ENCODE measurements around the gene CDKN2B. TPM values are rescaled to one million over a fixed set of nuclear protein-coding genes. Genes with fewer than 3 reads are reported as not detected.

Gene CDKN2B
- total and polyA plus RNA-seq, 12 donors, result 1.1 to 5.2 (median 2.0) TPM

DNA sequence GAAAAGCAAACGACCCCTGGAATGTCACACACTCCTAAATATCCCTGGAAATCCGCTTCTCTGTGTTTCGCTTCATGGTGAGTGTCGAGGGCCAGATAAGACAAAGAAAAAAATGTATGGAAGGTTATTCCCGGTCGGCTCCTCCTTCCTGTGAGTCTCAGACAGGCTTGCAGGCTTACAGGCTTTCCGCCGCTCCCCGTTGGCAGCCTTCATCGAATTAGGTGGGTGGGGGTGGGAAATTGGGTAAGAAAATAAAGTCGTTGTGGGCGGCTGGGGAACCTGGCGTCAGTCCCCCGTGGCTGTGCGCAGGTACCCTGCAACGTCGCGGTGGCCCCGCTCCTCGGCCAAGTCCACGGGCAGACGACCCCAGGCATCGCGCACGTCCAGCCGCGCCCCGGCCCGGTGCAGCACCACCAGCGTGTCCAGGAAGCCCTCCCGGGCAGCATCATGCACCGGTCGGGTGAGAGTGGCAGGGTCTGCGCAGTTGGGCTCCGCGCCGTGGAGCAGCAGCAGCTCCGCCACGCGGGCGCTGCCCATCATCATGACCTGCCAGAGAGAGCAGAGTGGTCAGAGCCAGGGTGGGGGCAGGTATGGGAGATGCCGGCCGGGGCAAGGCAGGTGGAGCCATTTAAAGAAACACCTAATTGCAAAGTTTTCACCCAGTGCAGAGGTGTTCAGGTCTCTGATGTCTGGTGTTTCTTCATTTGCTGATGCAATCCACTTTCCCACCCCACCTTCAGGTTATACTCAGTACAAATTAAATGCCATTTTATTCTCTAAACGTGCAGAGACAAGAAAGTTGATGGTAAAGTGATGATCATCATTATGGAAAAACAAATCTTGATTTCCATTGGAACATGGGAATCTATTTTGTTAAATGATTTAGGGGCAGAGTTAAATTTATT, 3.2 kb downstream of the CDKN2B start:
- Histone ChIP-seq H3K4me3 (no peak overlapping the region), H3K27me3 (peaks cover 0 to 84% (median 56%) of the 10 kb centered on the region in 7 donors), H3K4me1 (peaks cover 0 to 22% (median 9%) of the 10 kb centered on the region in 9 donors), H3K9me3 (no peaks in the 10 kb centered on the region), H3K36me3 (no peaks in the 10 kb centered on the region), H3K27ac (no peak overlapping the region)
- no peak for DNase-seq
- WGBS, 2 donors, result 10 to 36% methylated on average over 44 of the region's 44 CpGs
- intact Hi-C loops (cut with DNase I), result loop anchor here in 4 of 10 donors (5.0 to 10.0 kb wide), 2 partner anchors 191 to 194 kb away; no protein-coding TSS in a partner anchor
- TF ChIP-seq, protein P1, sequence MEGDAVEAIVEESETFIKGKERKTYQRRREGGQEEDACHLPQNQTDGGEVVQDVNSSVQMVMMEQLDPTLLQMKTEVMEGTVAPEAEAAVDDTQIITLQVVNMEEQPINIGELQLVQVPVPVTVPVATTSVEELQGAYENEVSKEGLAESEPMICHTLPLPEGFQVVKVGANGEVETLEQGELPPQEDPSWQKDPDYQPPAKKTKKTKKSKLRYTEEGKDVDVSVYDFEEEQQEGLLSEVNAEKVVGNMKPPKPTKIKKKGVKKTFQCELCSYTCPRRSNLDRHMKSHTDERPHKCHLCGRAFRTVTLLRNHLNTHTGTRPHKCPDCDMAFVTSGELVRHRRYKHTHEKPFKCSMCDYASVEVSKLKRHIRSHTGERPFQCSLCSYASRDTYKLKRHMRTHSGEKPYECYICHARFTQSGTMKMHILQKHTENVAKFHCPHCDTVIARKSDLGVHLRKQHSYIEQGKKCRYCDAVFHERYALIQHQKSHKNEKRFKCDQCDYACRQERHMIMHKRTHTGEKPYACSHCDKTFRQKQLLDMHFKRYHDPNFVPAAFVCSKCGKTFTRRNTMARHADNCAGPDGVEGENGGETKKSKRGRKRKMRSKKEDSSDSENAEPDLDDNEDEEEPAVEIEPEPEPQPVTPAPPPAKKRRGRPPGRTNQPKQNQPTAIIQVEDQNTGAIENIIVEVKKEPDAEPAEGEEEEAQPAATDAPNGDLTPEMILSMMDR (IDR thresholded peaks at IDR 0.05), result no peak
- no peak for ATAC-seq

DNA sequence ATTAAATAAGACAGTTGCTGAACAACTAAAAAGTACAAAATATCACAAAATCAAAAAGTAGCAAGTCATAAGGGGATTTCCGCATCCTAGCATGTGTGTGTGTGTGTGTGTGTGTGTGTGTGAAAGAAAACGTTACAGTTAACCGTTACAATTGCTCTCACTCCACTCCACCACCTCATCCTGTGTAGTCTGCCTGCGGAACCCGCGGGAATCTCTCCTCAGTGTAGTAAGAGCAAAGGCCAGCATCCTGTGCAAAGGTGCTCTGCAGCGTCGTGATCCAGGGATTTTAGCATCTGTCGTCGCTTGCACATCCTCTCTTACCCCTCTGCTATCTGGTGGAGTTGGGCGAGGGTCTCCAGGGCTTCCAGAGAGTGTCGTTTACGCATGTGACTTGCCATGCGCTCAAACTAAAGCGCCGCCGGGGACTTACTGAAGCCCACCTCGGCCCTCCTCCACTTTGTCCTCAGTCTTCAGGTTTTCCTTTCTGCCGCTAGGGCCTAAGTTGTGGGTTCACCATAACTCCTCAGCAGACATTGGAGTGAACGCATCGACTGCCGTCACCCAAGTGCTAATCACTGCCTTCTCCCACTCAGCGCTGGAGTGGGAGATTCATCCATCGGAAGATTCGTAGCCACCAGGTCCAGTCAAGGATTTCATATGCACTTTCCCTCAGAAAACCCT, 3.9 kb downstream of the CDKN2B start:
- H3K27ac ChIP-seq, result no peak overlapping the region
- intact Hi-C loops (cut with DNase I), result loop anchor here in 4 of 10 donors (5.0 to 10.0 kb wide), 2 partner anchors 190 to 193 kb away; no protein-coding TSS in a partner anchor
- H3K9me3 ChIP-seq, result no peaks in the 10 kb centered on the region
- peaks cover 0 to 22% (median 9%) of the 10 kb centered on the region in 9 donors for H3K4me1 ChIP-seq
- no peaks in the 10 kb centered on the region for H3K36me3 ChIP-seq
- no peak overlapping the region for H3K4me3 ChIP-seq
- no peak for DNase-seq
- peaks cover 0 to 84% (median 56%) of the 10 kb centered on the region in 7 donors for H3K27me3 ChIP-seq
- TF ChIP-seq, protein P1 (IDR thresholded peaks at IDR 0.05), result no peak
- 30 to 53% methylated on average over 25 of the region's 25 CpGs for WGBS, 2 donors
- ATAC-seq, result no peak

DNA sequence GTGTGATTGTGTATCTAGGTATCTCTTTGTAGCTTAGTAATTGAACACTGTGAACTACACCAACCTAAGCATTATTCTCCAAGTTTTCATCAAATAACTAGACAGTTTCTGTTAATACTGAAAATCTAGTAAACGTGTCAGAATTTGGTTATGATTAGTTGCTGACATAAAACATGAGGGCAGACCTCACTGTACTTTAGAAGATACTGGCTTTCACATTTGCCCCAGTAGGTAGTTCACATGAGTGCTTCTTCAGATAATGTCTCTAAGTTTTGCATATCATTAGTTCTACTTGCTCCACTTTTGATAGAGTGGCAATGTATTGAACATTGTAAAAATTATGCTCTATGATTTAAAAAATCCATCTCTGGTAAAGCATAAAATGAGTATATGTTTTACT, 7.1 kb downstream of the CDKN2B start:
- intact Hi-C loops (cut with DNase I), result loop anchor here in 3 of 10 donors (10.0 kb wide), 1 partner anchor 187 kb away; no protein-coding TSS in a partner anchor
- Histone ChIP-seq H3K27me3 (peaks cover 0 to 83% (median 51%) of the 10 kb centered on the region in 7 donors), H3K4me1 (peaks cover 0 to 4% (median 0%) of the 10 kb centered on the region in 9 donors), H3K27ac (no peak overlapping the region), H3K36me3 (no peaks in the 10 kb centered on the region), H3K4me3 (no peak overlapping the region), H3K9me3 (no peaks in the 10 kb centered on the region)
- TF ChIP-seq, protein P1 (IDR thresholded peaks at IDR 0.05), result no peak
- WGBS, 2 donors, result 44 to 74% methylated on average over 1 of the region's 1 CpG
- no peak for DNase-seq
- ATAC-seq, result no peak

DNA sequence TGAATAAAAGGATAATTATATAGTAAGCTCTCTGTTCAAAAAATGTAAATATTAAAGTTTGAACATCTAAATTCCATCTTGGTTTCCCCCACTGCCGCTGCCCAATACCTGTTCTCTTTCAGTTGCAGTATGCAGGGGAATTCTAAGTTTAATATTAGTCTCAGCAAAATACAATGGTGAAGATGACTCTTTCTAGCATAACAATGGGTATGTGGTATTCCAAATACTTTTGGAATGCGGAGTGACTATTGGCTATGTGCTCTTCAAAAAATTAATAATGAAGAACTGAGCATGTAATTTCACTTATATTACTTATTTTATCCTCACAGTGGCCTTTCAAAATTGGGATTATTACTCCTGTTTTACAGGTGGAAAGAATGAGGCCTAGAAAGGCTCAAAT, 11.1 kb downstream of the CDKN2B start:
- H3K9me3 ChIP-seq, result no peaks in the 10 kb centered on the region
- no peaks in the 10 kb centered on the region for H3K36me3 ChIP-seq
- TF ChIP-seq, protein P1 (IDR thresholded peaks at IDR 0.05), result no peak
- no peak overlapping the region for H3K27ac ChIP-seq
- intact Hi-C loops (cut with DNase I), result loop anchor here in 1 of 10 donors (10.0 kb wide), 1 partner anchor 193 kb away; the partner anchor contains the start of gene MTAP
- peaks cover 0 to 48% (median 35%) of the 10 kb centered on the region in 7 donors for H3K27me3 ChIP-seq
- no peak overlapping the region for H3K4me3 ChIP-seq
- DNase-seq, result no peak
- ATAC-seq, result no peak
- peaks cover 0 to 18% (median 5%) of the 10 kb centered on the region in 9 donors for H3K4me1 ChIP-seq
- WGBS, 2 donors, result 76 to 90% methylated on average over 2 of the region's 2 CpGs
